Stomach (tissue), 4 donors: ENCODE measurements around the gene MCCD1.

Experiments
- CTCF ChIP-seq, 7 experiments: fragments of 450-650 bp in 4 of 7; fragments of 200-600 bp in 3 of 7; sonication (generic) in 3 of 7; IDR thresholded peaks; one replicate each; pipeline ENCODE4 v1.5.1; 2016 to 2019; ENCODE audit warnings: antibody characterized with exemption in 7 of 7, control low read depth in 2 of 7, mild to moderate bottlenecking in 1 of 7
- POLR2AphosphoS5 ChIP-seq, 3 donors: sonication (generic); formaldehyde crosslinking; IDR thresholded peaks; one replicate each; pipeline ENCODE4 v1.6.1; 2016; ENCODE audit warnings: antibody characterized with exemption in 3 of 3

GRCh38 chr6:31543639-31544038 lies 14.9 kb downstream of the MCCD1 start:
- TF ChIP-seq POLR2AphosphoS5 (IDR thresholded peaks at IDR 0.05) (no peak), CTCF (IDR thresholded peaks at IDR 0.05) (no peak)
